ENCODE results near the gene LGI2.
"Not testable (repeated sequence)": the region's sequence is repeated elsewhere in the genome, so short reads cannot be mapped to it uniquely, and the experiment has no call there.

The LGI2 gene

DNA sequence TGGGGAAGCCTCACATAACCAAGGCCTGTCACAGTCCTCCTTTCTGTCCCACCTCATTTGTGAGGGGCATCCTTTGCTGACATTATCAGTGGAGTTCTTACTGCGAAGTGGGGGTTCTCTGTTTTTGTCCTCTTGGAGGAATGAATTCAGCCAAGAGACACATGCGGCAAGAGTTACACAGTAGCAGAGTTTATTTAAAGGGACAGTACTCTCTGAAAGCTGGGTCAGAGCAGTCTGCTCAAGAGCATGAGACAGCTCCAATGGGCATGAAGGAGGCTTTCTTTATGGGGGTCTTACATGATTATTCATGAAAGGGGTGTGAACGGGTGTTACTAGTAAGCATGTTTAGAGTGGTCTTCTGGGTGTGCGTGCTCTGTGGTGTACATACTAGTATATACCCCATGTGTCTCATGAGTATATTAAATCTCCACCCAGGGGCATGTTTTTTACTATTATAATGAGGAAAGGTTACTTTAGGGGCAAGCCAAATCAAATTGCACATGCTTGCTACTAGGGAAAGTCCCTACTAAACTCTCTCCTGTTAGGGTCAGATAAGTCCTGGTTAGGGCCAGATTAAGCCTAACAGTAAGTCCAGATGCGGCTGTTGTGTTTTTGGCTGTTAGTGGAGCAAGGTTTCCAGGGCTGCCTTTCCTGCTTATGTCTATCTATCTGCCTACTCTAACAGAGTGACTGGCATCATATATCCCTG is 19.8 kb upstream of the LGI2 start:
- no peak for DNase-seq (ENCODE audit: low spot score)

DNA sequence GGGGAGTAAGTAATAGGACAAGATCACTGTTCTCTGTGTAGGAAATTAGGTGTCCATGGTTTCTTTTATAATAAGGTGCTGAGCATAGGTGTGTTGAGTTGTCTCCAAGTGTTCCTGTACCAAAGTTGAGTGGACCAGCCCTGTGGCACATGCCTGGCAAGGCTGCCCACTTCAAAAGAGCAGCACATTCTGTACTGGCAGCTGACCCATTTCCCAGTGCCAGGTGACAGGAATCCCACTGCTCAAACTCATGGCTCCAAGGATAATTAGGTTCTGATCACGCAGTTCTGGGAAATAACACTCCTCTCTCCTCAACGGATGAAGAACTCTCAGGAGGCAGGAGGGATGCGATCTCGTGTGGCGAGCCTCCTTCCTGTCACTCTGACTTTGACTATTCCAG is 12.8 kb upstream of the LGI2 start:
- DNase-seq (ENCODE audit: low spot score), result no peak

- DNase-seq (ENCODE audit: low spot score), result no peak
Observed at GRCh38 chr4:25033526-25033925, 2.8 kb upstream of the LGI2 start.

DNA sequence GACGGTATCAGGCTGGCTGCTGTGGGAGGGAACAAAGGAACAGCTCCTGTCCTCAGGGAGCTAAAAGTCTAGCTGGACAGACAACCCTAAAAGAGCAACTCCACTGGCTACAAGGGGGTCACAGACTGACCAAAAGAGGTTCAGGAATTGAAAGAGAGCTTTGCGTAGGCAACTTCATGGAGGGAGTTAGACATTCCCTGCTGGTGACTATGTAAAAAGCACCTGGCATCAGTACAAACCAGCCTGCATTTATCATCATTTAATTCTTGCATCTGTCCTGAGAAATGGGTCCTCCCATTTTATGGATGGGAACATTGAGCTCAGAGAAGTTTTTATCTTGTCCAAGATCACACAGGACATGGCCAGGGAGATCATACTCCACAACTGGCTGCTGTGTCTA is 1.4 kb upstream of the LGI2 start:
- DNase-seq (ENCODE audit: low spot score), result no peak

DNA sequence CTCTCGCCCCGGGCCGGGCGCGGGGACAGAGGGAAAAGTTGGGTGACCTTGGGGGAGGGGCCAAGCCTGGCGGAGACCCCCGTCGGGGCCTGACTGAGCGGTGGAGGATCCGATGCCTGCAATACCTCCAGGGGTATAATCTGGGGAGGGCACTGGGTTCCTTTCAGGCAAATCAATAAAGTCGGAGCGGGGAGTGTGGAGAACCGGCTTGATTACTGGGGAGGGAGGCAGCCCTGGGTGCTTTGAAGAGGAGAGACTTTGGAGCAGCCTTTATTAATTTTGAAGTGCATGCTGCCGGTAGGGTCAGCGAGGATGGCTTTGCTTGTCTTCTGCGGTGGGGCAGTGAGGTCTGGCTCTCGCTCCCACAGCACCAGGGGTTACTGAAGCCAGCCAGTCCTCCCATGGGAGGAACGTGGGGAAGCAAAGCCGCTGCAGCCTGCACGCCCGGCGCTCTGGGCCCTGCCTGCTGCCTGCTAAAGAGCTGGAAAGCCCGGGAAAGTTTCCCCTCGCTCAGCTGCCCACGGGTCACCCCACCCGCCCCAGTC is 403 bp upstream of the LGI2 start:
- DNase-seq (ENCODE audit: low spot score), result no peak

DNA sequence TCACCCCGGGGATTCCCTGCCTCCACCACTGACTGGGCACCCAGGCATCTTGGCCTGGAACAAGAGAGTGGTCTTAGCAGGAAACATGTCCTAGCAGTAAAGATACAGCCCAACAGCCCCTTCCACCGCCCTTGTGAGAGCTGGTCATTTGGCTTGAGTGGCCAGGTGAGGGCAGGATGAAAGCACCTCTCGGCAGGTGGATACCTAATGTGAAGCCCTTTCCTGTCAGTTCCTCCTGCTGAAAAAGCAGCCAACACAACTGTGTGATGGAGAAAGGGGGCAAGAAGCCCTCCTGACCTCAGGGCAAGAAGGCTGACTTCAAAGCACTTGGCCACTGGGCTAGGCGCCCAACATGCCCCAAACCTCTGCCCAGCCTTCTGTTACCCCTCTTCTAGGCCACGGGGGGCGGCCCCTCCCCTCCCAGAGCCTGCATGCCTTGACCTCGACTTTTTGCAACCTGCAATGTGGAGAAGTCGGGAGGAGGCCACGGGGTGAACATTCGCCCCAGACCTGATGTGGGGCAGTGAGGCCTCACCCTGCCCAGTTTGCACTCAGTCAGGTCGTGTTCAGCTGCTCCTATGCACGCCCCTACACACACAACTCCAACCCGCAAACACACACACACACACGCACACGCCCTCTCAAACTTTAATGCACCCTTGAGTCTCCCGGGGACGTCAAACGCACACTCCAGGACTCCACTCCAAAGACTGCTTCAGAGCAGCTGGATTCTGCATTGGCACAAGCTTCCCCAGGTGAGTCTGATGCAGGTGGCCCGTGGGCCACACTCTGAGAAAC is 1.1 kb downstream of the LGI2 start:
- no peak for DNase-seq (ENCODE audit: low spot score)

DNA sequence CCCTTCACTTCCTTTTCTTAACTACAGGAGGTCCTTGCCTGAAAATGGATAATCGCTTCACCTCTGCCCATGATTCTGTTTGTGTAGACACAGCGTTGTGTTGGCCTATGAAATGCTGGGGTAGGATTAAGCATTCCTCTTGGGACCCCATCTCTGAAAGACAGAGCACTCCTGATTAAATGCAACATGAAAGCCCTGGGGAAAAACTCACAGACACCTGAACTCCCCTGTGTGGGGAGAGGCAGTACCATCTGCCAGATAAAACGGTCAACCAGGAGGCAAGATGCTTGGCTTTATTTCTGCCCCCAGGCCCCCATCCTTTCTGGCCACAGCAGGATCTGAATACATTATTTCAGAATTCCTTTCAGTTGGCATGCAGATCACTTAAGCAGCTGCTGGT is 1.9 kb downstream of the LGI2 start:
- no peak for DNase-seq (ENCODE audit: low spot score)

- no peak for DNase-seq (ENCODE audit: low spot score)
Observed at GRCh38 chr4:25022766-25023165, 8.0 kb downstream of the LGI2 start.

GRCh38 chr4:25021216-25021615 is 9.5 kb downstream of the LGI2 start:
- no peak for DNase-seq (ENCODE audit: low spot score)

DNA sequence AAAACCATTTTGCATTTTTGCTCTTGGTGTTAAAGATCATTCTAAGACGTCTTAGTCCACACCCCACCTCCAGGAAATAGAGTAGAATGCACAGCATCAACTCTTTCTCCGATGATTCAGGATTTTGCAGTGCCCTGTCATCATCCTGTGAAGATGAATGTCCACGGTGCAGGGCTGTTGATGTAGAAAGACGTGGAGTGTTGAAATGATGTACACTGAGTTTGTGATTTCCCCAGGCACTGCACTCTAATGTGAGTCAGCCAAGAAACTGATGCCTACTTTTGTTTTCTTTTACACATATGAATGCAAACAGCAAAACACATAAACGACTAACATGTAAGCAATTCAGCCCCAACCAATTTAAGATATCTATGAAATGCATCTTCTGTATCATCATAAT is 10.5 kb downstream of the LGI2 start:
- DNase-seq (ENCODE audit: low spot score), result no peak

DNA sequence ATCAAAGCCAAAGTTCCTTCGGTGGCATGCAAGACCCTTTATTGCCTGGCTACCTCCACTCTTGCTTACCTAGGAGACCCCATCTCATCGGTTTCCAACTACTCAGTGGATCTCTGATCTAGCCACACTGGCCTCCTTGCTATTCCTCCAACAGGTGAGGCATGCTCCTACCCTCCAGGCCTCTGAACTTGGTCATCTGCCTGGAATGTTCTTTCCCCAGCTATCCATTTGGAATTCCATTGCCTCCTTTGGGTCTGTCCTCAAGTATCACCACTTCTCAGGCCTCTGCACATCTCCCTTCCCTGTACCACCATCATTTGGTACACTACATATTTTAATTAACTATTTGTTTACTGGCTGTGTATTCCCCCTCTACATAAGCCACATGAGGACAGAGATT is 11.2 kb downstream of the LGI2 start:
- DNase-seq (ENCODE audit: low spot score), result no peak

DNA sequence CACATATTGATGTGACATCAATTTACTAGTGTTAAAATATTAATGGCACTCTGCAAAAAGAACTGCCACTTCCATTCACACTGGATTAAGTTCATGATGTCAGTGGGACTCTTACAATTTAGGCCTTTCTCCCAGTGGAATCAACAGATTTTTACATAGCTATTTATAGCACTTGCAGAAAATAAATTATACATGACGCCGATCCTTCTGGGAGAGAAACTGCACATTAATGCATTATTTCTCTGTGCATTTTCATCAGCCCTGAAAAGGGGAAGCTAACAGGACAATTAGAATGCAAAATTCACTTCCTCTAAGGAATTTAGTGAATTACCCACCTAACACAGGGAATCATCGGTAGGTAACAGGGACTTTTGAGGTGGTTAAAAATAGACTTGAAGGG is 15.7 kb downstream of the LGI2 start:
- DNase-seq (ENCODE audit: low spot score), result no peak

DNA sequence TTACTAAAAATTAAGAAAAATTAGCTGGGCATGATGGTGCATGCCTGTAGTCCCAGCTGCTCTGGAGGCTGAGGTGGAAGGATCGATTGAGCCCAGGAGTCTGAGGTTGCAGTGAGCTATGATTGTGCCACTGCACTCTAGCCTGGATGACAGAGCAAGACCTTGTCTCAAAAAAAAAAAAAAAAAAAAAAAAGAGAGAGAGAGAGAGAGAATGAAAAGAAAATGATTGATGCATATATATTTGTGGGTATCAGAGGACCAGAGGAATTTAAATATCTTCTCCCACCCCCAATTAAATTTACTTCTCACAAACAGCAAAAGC is 16.1 kb downstream of the LGI2 start:
- DNase-seq (ENCODE audit: low spot score), result not testable (repeated sequence)

- no peak for DNase-seq (ENCODE audit: low spot score)
Observed at GRCh38 chr4:25013756-25014661, 16.7 kb downstream of the LGI2 start.

GRCh38 chr4:25012655-25013054 is 18.1 kb downstream of the LGI2 start:
- no peak for DNase-seq (ENCODE audit: low spot score)

- DNase-seq (ENCODE audit: low spot score), result no peak
Observed at GRCh38 chr4:25011135-25011866, 19.4 kb downstream of the LGI2 start.

DNA sequence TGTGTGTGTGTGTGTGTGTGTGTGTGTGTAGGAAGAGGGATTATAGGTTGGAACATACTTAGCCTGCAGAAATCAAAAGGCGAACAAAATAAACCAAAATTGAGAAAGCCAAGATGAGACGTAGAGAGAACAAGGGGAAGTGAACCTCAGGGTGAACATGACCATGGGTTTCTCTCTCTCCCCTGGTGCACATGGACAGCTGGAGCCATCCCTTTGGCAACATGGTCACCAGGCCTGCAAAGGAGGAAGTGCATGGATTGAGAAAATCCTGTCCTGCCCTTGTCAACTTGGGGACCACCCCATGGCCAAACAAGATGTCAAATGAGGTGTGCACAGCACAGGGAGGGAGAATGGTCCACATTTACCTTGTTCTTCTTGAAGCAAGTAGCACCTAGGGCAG is 23.1 kb downstream of the LGI2 start:
- no peak for DNase-seq (ENCODE audit: low spot score)

DNA sequence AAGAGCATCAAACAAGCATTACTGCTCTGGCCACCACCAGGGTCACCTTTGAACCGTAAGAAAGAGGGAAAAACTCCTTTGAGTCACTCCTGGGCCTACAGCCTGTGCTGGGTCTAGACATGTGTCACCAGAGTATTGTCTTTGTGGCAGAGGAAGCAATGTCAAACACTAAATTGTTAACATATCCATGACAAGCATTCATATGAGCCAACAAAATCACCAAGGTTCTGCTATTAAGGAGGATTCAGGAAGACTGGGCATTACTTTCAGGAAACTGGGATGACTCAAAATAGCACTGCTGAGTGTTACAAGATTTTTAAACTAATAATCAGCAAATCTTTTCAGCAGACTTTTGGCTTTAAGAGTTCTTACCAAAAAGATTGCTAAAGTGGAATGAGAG is 28.1 kb downstream of the LGI2 start:
- no peak for DNase-seq (ENCODE audit: low spot score)

DNA sequence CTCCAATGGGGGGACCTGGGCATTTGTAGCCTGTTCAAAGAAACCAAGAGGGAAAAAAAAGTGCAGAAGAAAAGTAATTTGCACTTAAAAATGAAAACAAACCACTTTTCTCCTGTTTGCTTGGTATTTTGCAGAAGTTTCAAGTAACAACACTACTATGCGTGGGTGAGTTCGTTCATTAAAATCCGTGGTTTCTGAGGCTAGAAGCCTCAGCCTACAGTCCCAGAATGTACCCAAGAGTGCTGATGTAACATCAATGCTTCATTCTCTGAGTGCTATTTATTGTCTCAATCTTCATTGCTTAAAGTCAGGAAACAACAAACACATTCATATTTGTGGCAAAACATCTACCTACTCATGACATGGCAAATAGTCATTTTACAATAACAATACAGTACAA is 29.2 kb downstream of the LGI2 start:
- DNase-seq (ENCODE audit: low spot score), result no peak

DNA sequence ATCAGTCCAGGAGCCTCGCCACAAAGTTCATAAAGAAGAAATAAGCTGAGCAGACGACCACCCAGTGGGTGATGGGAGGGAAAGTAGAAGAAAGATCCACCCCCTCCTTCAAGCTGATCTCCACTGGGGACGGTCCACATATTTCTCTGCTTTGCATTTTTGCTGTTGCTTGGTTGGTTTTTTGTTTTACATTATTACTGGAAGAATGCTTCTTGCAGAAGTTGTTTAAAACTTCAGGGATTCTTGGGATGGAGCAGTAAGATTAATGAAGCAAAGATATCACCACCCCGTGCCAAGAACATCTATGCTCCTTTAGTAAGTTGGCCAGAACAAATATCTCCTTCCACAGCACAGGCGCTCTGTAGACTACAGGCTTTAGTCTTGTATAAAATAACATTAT is 30.1 kb downstream of the LGI2 start:
- no peak for DNase-seq (ENCODE audit: low spot score)

- DNase-seq (ENCODE audit: low spot score), result no peak
Observed at GRCh38 chr4:24999392-25000089, 31.2 kb downstream of the LGI2 start.
